GM18870 (cell line): ENCODE measurements around the gene MSANTD3.

Experiments
- ATAC-seq: cut with Tn5 transposase; IDR thresholded peaks from one replicate; pipeline ENCODE4 v1.9.1; 2021; ENCODE audit warnings: moderate library complexity; ENCODE audit not compliant: unreplicated experiment

The MSANTD3 gene

GRCh38 chr9:100457517-100457916, 30.6 kb downstream of the MSANTD3 start:
- no peak for ATAC-seq

GRCh38 chr9:100459963-100460362, 33.0 kb downstream of the MSANTD3 start:
- no peak for ATAC-seq

DNA sequence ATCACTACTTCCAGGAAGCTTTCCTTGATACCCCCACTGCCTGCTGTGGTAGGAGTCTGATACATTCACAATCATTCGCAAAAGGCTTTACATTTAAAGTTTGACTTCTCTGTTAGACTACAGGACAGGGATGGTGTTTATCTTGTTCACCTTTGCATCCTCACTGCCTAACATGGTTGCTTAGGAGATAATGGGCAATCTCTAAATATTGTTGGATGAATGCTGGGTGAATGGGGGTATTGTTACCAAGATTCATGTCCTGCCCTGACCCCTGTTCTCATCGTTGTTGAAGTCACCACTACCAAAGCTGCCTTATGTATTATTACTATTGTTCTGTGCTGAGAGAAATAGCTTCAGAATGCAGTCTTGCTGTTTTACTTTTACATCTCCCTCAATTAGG, 38.3 kb downstream of the MSANTD3 start:
- ATAC-seq, result no peak

DNA sequence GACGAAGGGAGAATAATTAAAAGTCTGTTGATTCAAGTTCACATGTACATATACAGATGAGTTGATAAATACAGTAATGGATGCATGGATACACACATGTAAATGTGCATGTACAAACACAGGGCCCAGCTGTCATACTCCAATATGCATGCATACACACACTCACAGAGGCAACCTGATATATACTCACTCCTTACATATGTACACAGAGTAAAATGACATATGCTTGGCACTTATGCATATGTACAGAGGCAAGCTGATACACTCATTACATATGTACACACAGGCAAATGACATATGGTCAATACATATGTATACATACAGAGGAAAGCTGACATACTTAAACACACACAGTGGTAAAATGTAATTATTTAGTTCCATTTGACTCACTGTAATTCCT, 38.8 kb downstream of the MSANTD3 start:
- no peak for ATAC-seq

DNA sequence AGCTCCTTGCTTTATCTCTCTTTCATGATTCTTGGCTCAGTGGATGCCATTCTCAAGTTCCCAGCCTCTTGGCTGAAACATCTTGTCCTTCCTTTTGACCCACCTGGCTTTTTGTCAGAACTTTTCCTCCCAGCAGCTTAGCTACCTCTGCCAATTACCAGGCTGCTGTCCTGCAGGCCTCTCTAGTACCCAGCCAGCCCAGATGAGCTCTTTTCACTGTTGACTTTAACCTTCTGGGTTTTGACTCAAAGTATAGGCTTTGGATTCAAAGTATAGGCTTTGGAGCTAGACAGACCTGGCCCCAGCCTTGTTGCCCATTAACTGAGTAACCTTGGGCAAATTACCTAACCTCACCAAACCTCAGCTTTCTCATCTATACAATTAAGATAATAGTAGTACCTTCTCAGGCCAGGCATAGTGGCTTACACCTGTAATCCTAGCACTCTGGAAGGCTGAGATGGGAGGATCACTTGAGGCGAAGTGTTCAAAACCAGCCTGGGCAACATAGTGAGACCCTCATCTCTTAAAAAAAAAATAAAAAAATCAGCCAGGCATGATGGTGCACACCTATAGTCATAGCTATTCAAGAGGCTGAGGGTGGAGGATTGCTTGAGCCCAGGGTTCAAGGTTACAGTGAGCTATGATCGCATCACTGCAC, 39.4 kb downstream of the MSANTD3 start:
- ATAC-seq, result no peak

DNA sequence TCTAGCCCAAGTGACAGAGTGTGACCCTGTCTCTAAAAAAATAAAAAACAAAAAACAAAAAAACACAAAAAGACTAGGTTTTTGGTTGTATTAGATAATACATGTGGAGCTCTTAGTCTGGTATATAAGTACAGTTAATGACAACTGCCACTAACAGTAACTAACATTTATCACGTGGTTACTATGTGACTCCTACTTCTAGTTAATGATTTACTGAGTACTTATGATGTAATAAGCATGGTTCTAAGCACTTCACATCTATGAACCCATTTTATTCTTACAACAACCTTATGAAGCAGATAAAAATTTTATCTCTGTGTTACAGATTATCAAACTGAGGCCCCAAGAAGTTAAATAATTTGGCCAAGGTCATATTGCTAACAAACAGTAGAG, 39.9 kb downstream of the MSANTD3 start:
- ATAC-seq, result no peak

- no peak for ATAC-seq
Measured at GRCh38 chr9:100468041-100468440, 41.1 kb downstream of the MSANTD3 start.

DNA sequence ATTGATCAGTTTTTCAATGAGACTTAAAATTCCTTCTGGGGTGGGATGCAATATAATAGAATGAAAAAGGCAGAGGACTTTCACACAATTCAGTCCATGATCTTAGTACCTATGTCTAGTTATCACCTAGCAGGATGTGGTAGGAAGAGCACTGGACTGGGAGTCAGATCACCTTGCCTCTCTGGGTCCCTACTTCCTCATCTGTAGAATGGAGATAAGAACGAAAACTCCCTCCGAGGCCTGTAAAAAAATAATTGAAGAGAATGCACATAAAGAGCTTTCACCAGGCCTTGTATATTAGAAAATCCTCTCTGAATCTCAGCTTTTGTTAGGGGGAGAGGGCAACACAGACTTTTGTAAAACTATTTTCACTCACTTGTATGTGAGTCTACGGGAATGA, 45.3 kb downstream of the MSANTD3 start:
- no peak for ATAC-seq

DNA sequence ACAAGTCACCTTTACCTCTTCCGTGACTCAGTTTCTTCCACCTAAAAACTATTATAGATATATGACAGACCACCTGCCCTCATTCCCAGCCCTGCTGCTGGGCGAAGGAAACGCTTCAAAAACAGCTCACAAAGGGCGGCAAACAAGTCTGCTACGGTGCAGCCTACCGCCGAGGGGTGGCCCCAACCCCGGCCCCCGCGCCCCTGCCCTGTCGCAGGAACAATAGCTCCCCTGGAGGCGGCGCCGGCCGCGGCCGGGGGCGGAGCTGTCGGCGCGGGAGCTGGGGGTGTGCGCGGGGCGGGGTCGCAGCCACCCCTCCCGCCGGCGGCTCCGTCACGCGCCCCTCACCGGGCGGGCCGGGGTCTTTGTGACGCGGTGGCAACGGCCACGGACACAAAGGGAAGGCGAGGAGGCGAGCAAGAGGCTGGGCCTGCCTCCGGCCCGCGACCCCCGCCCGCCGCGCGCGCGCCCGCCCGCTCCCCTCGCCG, 45.9 kb downstream of the MSANTD3 start, which contains the start of gene TMEFF1:
TSS of gene TMEFF1 (plus strand) at position 362 of the 488 bp plus-strand sequence. CDS start 396 bp downstream, outside the sequence.
- no peak for ATAC-seq

DNA sequence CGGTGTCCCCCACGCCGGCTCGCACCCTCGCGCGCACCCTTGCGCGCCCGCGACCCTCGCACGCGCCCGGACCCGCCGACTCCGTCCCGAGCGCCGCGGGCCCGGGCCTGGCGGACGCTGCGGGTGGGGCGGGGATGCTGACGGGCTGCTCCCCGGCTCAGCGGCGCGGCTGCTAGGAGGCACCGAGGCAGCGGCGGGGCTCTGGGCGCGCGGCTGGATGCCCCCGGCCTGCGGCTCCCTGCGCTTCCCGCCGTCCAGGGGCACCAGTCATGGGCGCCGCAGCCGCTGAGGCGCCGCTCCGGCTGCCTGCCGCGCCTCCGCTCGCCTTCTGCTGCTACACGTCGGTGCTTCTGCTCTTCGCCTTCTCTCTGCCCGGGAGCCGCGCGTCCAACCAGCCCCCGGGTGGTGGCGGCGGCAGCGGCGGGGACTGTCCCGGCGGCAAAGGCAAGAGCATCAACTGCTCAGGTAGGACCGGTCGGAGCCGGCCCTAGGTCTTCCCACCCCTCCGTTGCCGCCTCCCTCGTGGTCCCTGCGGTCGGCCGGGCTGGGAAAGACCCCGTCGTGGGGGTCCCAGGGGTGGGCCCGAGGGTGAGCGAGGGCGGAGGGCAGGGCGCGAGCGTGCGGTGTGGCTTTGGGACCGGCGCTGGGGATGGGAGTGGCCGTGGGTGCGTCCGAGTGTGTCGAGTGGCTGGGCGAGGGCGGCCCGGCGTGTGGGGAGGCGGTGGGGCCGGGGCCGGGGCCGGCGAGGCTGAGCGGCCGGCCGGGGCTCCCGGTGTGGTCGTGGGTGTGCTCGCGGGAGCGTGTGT, 46.5 kb downstream of the MSANTD3 start:
- ATAC-seq, result no peak

DNA sequence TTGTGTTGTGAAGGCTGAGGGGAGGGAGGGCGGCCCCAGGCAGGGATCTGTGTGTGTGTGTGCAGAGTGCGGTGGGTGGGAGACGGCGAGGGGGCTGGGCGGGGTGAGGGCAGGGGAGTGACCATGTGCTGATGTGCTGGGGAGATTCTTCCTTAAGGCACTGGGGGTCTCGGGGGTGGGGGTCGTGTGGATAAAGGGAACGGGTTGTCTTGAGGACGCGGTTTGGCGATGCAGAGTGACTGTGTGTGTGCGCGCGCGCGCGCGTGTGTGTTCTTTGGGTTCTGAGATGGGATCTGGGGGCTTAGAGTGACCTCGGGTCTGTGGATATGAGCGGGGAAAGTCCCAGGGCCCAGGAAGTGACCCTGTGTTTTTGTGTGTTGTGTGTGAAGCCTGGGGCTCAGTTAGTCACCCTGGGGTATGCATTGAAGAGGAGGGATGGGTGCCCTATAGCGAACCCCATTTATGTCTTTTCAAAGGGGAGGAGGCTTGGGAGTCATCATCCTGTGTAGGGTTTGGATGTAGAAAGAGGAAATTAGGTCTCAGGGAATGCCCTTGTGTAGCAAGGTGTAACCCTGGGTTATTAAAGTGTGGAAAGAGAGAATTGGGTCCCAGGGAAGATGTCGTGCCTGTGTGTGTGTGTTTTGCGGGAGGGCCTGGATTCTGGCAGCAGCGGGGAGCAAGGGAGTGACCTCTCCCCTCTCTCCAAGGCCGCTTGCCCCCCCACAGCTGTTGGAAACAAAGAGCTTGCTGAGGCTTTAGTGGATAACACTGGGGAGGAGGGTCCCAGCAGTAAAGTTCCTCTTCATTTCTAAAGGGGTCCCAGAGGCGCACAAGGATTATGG, 47.4 kb downstream of the MSANTD3 start:
- ATAC-seq, result no peak

DNA sequence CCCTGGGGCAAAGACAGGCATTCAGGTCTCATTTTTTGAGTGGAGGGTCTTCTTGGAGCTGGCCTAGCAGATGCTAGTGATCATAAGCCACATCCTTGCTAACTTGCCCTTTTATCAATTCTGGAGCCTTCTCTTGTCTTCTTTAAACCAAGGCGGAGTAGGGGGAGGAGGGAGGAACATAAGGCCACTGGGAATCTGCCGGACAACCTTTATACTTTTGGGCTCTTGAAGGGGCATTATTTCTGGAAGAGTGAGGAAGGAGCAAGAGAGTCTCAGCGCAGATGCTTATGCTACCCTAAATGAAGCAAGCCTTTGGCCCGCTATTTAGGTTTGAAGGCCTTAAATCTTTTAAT, 48.0 kb downstream of the MSANTD3 start:
- no peak for ATAC-seq

DNA sequence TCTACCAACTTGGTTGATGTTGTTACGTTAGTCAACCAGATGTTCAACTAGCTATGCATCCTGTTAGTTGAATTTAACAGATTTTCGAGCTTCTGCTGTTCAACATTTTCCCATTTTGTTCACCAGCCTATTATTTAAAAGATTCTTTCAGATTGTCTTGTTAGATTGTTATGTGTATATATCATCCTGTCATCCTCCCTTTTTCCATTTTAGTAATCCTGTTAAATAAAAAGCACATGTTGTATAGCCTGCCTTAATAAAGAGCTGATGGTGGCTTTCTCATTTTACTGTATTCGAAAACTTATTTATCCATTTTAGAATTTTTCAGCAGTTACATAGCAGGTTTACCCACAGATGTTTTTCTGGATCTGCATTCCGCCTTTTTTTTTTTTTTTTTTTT, 50.3 kb downstream of the MSANTD3 start:
- no peak for ATAC-seq

GRCh38 chr9:100478192-100478591, 51.2 kb downstream of the MSANTD3 start:
- ATAC-seq, result no peak

DNA sequence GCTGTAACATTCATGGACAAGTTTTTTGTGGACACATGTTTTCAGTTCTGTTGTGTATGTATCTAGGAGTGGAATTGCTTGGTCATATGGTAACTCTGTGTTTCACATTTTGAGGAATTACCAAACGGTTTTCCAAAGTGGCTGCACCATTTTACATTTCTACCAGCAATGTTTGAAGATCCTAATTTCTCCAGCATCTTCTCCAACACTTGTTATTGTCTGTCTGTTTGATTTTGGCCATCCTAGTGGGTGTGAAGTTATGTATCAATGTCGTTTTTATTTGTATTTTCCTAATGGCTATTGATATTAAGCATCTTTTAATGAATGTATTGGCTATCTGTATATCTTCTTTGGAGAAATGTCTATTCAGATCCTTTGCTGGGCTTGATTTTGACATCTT, 52.9 kb downstream of the MSANTD3 start:
- ATAC-seq, result no peak

DNA sequence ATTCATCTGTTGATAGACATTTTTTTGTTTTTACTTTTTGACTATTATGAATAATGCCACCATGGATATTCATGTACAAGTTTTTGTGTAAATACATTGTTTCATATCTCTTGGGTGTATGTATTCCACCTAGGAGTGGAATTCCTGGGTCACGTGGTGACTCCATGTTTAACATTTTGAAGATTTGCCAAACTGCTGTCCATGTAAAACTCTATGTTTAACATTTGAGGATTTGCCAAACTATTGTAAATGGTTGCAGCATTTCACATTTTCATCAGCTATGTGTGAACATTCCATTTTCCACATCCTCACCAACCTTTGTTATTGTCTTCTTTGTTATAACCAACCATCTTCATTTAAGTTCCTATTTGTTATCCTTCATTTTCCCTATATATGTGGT, 58.3 kb downstream of the MSANTD3 start:
- ATAC-seq, result no peak

DNA sequence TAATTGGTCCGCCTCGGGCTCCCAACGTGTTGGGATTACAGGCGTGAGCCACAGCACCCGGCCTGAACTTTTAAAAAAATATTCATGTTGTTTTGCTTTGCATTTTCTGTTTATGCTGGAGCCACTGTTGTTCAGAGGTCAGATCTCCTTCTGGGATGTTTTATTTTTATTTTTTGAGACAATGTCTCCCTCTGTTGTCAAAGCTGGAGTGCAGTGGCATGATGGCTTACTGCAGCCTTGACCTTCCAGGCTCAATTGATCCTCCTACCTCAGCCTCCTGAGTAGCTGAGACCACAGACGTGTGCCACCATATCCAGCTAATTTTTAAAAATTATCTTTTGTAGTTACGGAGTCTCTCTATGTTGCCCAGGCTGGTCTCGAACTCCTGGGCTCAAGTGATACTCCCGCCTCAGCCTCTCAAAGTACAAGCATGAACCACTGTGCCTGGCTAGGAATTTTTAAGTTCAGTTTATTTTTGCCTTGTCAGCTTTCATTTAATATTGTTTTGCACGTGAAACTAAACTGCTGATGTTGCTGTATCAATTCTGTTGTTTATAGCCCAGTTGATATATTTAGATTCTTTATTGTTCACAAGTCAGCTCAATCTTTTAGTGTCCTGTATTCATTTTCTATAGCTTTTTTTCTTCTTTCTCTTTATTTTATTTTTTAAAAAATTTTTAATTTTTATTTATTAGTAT, 59.7 kb downstream of the MSANTD3 start:
- no peak for ATAC-seq

DNA sequence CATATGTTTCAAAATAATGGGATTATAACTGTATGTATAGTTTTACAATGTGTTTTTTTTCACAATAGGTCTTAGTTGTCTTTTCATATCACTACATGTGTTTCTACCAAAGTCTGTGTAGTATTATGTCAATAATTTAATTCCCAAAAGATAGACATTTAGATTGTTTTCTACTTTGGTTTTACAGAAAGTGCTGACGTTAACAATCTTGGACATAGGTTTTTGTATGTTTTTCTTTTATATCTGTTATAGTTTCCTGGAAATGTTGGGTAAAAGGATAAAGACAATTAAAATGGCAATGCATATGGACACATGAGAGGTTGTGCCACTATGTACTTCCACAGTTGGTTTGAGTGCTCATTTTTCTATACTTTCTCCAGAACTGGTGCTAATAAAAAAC, 61.2 kb downstream of the MSANTD3 start:
- no peak for ATAC-seq

- ATAC-seq, result no peak
Measured at GRCh38 chr9:100489836-100490235, 62.9 kb downstream of the MSANTD3 start.

- ATAC-seq, result no peak
Measured at GRCh38 chr9:100492952-100493351, 66.0 kb downstream of the MSANTD3 start.

- ATAC-seq, result no peak
Measured at GRCh38 chr9:100498592-100498991, 71.6 kb downstream of the MSANTD3 start.
